Measurements from ENCODE around the gene EN2.
A peak's percentile ranks its signal among the peaks of the same experiment; 100 is the strongest.

EN2 gene

DNA sequence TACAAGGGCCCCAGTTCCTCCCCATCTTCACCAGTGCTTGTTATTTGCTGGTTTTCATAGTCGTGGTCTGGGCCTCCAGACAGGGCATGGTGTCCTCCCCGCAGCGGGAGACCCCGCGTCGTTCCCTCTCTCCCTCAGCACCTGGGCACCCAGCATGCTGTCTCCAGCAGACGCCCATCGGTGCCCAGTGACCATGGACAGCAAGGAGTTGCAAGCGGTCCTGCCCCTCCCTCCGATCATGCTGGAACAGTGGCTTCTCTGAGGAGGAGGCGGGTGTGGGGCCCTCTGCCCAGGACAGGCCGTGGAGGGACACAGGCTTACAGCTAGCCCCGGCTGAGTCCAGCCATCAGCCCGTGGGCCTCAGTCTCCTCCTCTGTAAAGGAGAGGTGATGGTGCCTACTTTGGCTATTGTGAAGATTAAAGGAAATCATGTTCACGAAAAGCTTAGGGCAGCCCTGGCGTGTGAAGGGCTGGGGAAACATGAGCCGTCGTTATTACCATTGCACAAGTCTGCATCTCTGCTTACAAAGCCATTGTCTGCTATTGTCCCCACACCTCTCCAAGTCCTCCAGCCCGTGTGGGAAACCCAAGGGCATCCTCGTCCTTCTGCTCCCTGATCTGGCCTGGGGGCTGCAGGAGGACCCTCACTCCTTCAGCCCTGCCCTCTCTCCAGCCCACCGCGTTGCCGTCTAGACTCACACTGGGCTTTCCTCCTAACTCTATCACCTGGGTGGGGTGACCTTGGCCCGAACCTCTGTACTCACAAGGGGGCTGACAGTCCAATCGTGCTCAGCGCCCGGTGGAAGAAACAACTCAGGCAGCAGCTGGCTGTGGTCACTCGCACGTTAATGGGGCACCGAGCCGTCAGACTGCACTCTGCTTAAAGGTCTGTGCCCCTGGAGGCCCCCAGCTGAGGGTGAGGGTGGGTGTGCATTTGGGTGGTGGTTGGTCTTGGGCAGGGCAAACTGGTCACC is 29.9 kb downstream of the EN2 start:
- Histone ChIP-seq H3K27ac (ENCODE audit: low read depth in 2 of 2, low read length in 2 of 2) (no peak overlapping the region), H3K4me1 (ENCODE audit: control insufficient read depth in 2 of 2, insufficient read depth in 2 of 2, low read length in 2 of 2) (peaks cover 0 to 3% of the 10 kb centered on the region in 2 donors), H3K4me3 (ENCODE audit: low read length in 2 of 2) (no peak overlapping the region), H3K36me3 (ENCODE audit: control insufficient read depth in 2 of 2, insufficient read depth in 2 of 2, low read length in 2 of 2) (no peaks in the 10 kb centered on the region), H3K9ac (ENCODE audit: low read depth in 1 of 2, low read length in 2 of 2) (no peak overlapping the region), H3K27me3 (ENCODE audit: control insufficient read depth in 2 of 2, insufficient read depth in 2 of 2, low read length in 2 of 2) (peaks cover 7 to 19% of the 10 kb centered on the region in 2 donors), H3K9me3 (ENCODE audit: control insufficient read depth in 2 of 2, low read length in 2 of 2) (no peaks in the 10 kb centered on the region)

DNA sequence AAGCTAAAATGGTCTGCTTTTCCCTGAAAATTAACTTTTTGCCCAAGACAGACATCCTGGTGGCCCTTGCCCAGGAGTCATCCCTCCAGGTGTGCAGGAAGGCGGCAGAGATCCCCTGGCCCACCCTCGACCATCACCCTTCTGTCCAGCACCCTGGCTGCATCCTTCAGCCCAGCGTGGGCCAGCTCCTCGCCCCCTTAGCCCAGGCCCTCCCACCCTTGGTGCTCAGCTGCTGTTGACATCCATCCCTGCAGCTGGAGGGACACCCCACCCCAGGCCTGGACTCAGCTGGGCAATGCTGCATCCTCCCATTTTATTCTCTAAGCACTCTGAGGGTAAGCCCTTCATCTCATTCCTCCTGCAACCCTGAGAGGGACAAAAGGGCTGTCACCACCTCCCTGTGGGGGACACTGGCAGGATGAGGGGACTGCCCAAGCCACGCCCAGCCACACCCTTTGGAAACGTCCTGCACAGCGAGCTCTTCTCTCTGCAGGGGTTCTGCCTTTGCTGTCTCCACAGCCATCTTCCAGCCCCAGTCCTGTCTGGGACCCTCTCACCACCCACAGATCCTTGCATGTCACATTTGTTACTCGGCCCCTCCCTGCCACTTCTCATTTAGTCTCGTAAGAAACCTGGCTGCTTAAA is 30.7 kb downstream of the EN2 start:
- Histone ChIP-seq H3K27me3 (ENCODE audit: control insufficient read depth in 2 of 2, insufficient read depth in 2 of 2, low read length in 2 of 2) (peaks cover 7 to 17% of the 10 kb centered on the region in 2 donors), H3K9ac (ENCODE audit: low read depth in 1 of 2, low read length in 2 of 2) (no peak overlapping the region), H3K4me3 (ENCODE audit: low read length in 2 of 2) (no peak overlapping the region), H3K4me1 (ENCODE audit: control insufficient read depth in 2 of 2, insufficient read depth in 2 of 2, low read length in 2 of 2) (peaks cover 0 to 3% of the 10 kb centered on the region in 2 donors), H3K27ac (ENCODE audit: low read depth in 2 of 2, low read length in 2 of 2) (no peak overlapping the region), H3K36me3 (ENCODE audit: control insufficient read depth in 2 of 2, insufficient read depth in 2 of 2, low read length in 2 of 2) (no peaks in the 10 kb centered on the region), H3K9me3 (ENCODE audit: control insufficient read depth in 2 of 2, low read length in 2 of 2) (no peaks in the 10 kb centered on the region)

GRCh38 chr7:155489158-155489840 is 31.4 kb downstream of the EN2 start:
- no peak overlapping the region for H3K4me3 ChIP-seq (ENCODE audit: low read length in 2 of 2)
- no peak overlapping the region for H3K9ac ChIP-seq (ENCODE audit: low read depth in 1 of 2, low read length in 2 of 2)
- no peaks in the 10 kb centered on the region for H3K36me3 ChIP-seq (ENCODE audit: control insufficient read depth in 2 of 2, insufficient read depth in 2 of 2, low read length in 2 of 2)
- peaks cover 0 to 3% of the 10 kb centered on the region in 2 donors for H3K4me1 ChIP-seq (ENCODE audit: control insufficient read depth in 2 of 2, insufficient read depth in 2 of 2, low read length in 2 of 2)
- H3K9me3 ChIP-seq (ENCODE audit: control insufficient read depth in 2 of 2, low read length in 2 of 2), result no peaks in the 10 kb centered on the region
- H3K27ac ChIP-seq (ENCODE audit: low read depth in 2 of 2, low read length in 2 of 2), result no peak overlapping the region
- H3K27me3 ChIP-seq (ENCODE audit: control insufficient read depth in 2 of 2, insufficient read depth in 2 of 2, low read length in 2 of 2), result peaks cover 1 to 17% of the 10 kb centered on the region in 2 donors

- peaks cover 0 to 3% of the 10 kb centered on the region in 2 donors for H3K4me1 ChIP-seq (ENCODE audit: control insufficient read depth in 2 of 2, insufficient read depth in 2 of 2, low read length in 2 of 2)
- H3K36me3 ChIP-seq (ENCODE audit: control insufficient read depth in 2 of 2, insufficient read depth in 2 of 2, low read length in 2 of 2), result no peaks in the 10 kb centered on the region
- no peaks in the 10 kb centered on the region for H3K9me3 ChIP-seq (ENCODE audit: control insufficient read depth in 2 of 2, low read length in 2 of 2)
- H3K4me3 ChIP-seq (ENCODE audit: low read length in 2 of 2), result peak overlapping the region; percentile 56 to 73
- H3K27me3 ChIP-seq (ENCODE audit: control insufficient read depth in 2 of 2, insufficient read depth in 2 of 2, low read length in 2 of 2), result peaks cover 0 to 17% of the 10 kb centered on the region in 2 donors
- peak overlapping the region in 1 of 2 donors; percentile 41 for H3K9ac ChIP-seq (ENCODE audit: low read depth in 1 of 2, low read length in 2 of 2)
- H3K27ac ChIP-seq (ENCODE audit: low read depth in 2 of 2, low read length in 2 of 2), result no peak overlapping the region
Measured at GRCh38 chr7:155489862-155490696, 32.1 kb downstream of the EN2 start.

GRCh38 chr7:155490697-155491628 is 33.0 kb downstream of the EN2 start:
- no peaks in the 10 kb centered on the region for H3K36me3 ChIP-seq (ENCODE audit: control insufficient read depth in 2 of 2, insufficient read depth in 2 of 2, low read length in 2 of 2)
- H3K9me3 ChIP-seq (ENCODE audit: control insufficient read depth in 2 of 2, low read length in 2 of 2), result no peaks in the 10 kb centered on the region
- H3K4me1 ChIP-seq (ENCODE audit: control insufficient read depth in 2 of 2, insufficient read depth in 2 of 2, low read length in 2 of 2), result peaks cover 0 to 3% of the 10 kb centered on the region in 2 donors
- H3K9ac ChIP-seq (ENCODE audit: low read depth in 1 of 2, low read length in 2 of 2), result peak overlapping the region; percentile 7 to 41
- H3K27ac ChIP-seq (ENCODE audit: low read depth in 2 of 2, low read length in 2 of 2), result no peak overlapping the region
- peak overlapping the region; percentile 56 to 73 for H3K4me3 ChIP-seq (ENCODE audit: low read length in 2 of 2)
- H3K27me3 ChIP-seq (ENCODE audit: control insufficient read depth in 2 of 2, insufficient read depth in 2 of 2, low read length in 2 of 2), result peaks cover 0 to 17% of the 10 kb centered on the region in 2 donors

GRCh38 chr7:155491812-155492211 is 33.9 kb downstream of the EN2 start:
- H3K27me3 ChIP-seq (ENCODE audit: control insufficient read depth in 2 of 2, insufficient read depth in 2 of 2, low read length in 2 of 2), result peaks cover 0 to 17% of the 10 kb centered on the region in 2 donors
- peaks cover 0 to 3% of the 10 kb centered on the region in 2 donors for H3K4me1 ChIP-seq (ENCODE audit: control insufficient read depth in 2 of 2, insufficient read depth in 2 of 2, low read length in 2 of 2)
- H3K36me3 ChIP-seq (ENCODE audit: control insufficient read depth in 2 of 2, insufficient read depth in 2 of 2, low read length in 2 of 2), result no peaks in the 10 kb centered on the region
- no peaks in the 10 kb centered on the region for H3K9me3 ChIP-seq (ENCODE audit: control insufficient read depth in 2 of 2, low read length in 2 of 2)
- peak overlapping the region in 1 of 2 donors; percentile 14 for H3K4me3 ChIP-seq (ENCODE audit: low read length in 2 of 2)
- H3K9ac ChIP-seq (ENCODE audit: low read depth in 1 of 2, low read length in 2 of 2), result no peak overlapping the region
- H3K27ac ChIP-seq (ENCODE audit: low read depth in 2 of 2, low read length in 2 of 2), result no peak overlapping the region

DNA sequence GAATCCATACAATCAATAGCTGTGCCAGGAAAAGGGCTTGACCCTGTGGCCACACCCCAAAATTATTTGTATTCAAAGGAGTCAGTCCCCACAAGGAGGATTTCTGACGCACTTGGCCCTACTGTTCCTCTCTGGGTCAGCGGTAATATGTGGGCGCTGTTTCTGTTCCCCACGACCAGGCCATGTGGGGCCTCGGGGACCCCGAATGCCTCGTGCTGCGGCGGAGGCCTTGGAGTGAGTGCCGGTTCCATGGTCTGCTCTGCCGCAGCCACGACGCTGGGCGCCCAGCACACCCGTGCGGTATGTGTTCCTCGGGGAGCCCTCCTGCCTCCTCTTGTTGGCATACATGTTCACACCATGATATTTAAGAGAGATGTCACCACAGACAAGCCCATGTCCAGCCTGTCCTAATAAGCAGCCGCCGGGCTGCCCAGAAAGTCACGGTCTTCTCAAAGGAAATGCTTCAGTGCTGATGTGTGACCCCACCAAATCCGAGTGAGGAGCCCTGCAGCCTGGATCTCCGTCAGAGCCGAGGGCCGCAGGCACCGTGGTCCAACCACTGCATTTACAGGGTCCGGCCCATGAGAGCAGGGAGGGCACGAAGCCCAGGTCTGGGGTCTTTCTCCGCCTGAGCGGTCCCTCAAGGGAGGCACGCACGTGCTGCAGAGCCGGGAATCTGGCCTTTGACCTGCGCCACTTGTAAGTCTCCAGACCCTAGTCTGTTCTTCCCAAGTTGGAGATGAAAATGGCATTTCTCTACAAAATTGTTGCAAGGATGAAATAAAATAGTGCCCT is 36.0 kb downstream of the EN2 start:
- Histone ChIP-seq H3K27ac (ENCODE audit: low read depth in 2 of 2, low read length in 2 of 2) (no peak overlapping the region), H3K4me1 (ENCODE audit: control insufficient read depth in 2 of 2, insufficient read depth in 2 of 2, low read length in 2 of 2) (peaks cover 0 to 3% of the 10 kb centered on the region in 2 donors), H3K9me3 (ENCODE audit: control insufficient read depth in 2 of 2, low read length in 2 of 2) (no peaks in the 10 kb centered on the region), H3K27me3 (ENCODE audit: control insufficient read depth in 2 of 2, insufficient read depth in 2 of 2, low read length in 2 of 2) (peaks cover 5 to 22% of the 10 kb centered on the region in 2 donors), H3K9ac (ENCODE audit: low read depth in 1 of 2, low read length in 2 of 2) (no peak overlapping the region), H3K4me3 (ENCODE audit: low read length in 2 of 2) (no peak overlapping the region), H3K36me3 (ENCODE audit: control insufficient read depth in 2 of 2, insufficient read depth in 2 of 2, low read length in 2 of 2) (no peaks in the 10 kb centered on the region)

DNA sequence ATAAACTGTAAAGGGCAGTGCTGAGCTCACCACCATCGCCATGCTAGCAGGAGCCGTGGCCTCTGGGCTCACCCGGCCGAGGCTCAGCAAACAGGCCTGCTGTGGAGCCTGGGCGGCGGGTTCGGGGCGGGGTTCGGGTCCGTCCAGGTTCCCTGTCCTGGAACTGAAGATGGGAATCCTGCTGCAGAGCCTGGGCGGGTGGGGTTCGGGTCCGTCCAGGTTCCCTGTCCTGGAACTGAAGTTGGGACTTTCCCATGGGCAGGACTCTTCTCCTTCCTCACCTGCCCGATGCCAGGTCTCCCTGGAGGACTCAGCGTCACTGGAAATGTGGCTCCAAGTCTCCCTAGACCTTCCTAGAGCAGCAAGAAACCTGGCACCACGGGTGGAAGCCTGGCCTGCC is 36.6 kb downstream of the EN2 start:
- Histone ChIP-seq H3K4me1 (ENCODE audit: control insufficient read depth in 2 of 2, insufficient read depth in 2 of 2, low read length in 2 of 2) (peaks cover 0 to 3% of the 10 kb centered on the region in 2 donors), H3K27ac (ENCODE audit: low read depth in 2 of 2, low read length in 2 of 2) (no peak overlapping the region), H3K27me3 (ENCODE audit: control insufficient read depth in 2 of 2, insufficient read depth in 2 of 2, low read length in 2 of 2) (peaks cover 10 to 23% of the 10 kb centered on the region in 2 donors), H3K36me3 (ENCODE audit: control insufficient read depth in 2 of 2, insufficient read depth in 2 of 2, low read length in 2 of 2) (no peaks in the 10 kb centered on the region), H3K9ac (ENCODE audit: low read depth in 1 of 2, low read length in 2 of 2) (no peak overlapping the region), H3K4me3 (ENCODE audit: low read length in 2 of 2) (no peak overlapping the region), H3K9me3 (ENCODE audit: control insufficient read depth in 2 of 2, low read length in 2 of 2) (no peaks in the 10 kb centered on the region)
